HEK293 (cell line): Measurements from ENCODE around the gene HMCN1.

Source experiments
- CTCF ChIA-PET: fragments of 350-600 bp; formaldehyde crosslinking; extraction: SDS; loops from one replicate; lab custom pipeline; 2021; ENCODE audit warnings: antibody characterized with exemption; lab: Yijun Ruan, JAX
- POLR2A ChIA-PET: fragments of 300-600 bp; formaldehyde crosslinking; extraction: SDS; loops from one replicate; lab custom pipeline; 2020; ENCODE audit warnings: antibody characterized with exemption, inconsistent platforms; lab: Yijun Ruan, JAX
- H3K27ac ChIP-seq: fragments of 200-500 bp; sonication (Bioruptor generic); 2 replicates; pipeline ENCODE4 v1.5.1; 2014; ENCODE audit warnings: low read depth, low read length, control low read depth, inconsistent platforms; ENCODE audit errors: extremely low read depth
- H3K36me3 ChIP-seq, 2 experiments: fragments of 200-500 bp in 1 of 2; sonication (Bioruptor generic) in 1 of 2; 1 replicate in 1 of 2; 2 replicates in 1 of 2; pipeline ENCODE4 v1.5.1; 2014 to 2017; ENCODE audit warnings: inconsistent platforms in 2 of 2, low read length in 2 of 2; ENCODE audit not compliant: control insufficient read depth in 2 of 2, insufficient read depth in 1 of 2
- H3K4me1 ChIP-seq: fragments of 200-500 bp; sonication (Bioruptor generic); 2 replicates; pipeline ENCODE4 v1.5.1; 2014; ENCODE audit warnings: mild to moderate bottlenecking, low read length, inconsistent platforms; ENCODE audit not compliant: control insufficient read depth, insufficient read depth
- H3K4me3 ChIP-seq: 2 replicates; pipeline ENCODE4 v1.5.1; 2011; ENCODE audit warnings: low read depth, mild to moderate bottlenecking, control low read depth, low read length, moderate library complexity
- H3K9me3 ChIP-seq: fragments of 200-500 bp; sonication (Bioruptor generic); 2 replicates; pipeline ENCODE4 v1.5.1; 2014; ENCODE audit warnings: low read depth, low read length, inconsistent platforms; ENCODE audit not compliant: control insufficient read depth, insufficient read depth
- MYNN ChIP-seq: fragments of 450-650 bp; formaldehyde crosslinking; IDR thresholded peaks from 2 replicates; pipeline ENCODE4 v1.5.1; 2016; ENCODE audit warnings: missing biosample characterization, missing genetic modification characterization, borderline replicate concordance
- SCRT2 ChIP-seq: fragments of 450-650 bp; formaldehyde crosslinking; IDR thresholded peaks from 2 replicates; pipeline ENCODE4 v1.5.1; 2016; ENCODE audit warnings: missing biosample characterization, missing genetic modification characterization
- SP7 ChIP-seq: fragments of 450-650 bp; formaldehyde crosslinking; IDR thresholded peaks from 2 replicates; pipeline ENCODE4 v1.5.1; 2016; ENCODE audit warnings: missing biosample characterization, missing genetic modification characterization
- YY2 ChIP-seq: fragments of 450-650 bp; formaldehyde crosslinking; IDR thresholded peaks from 2 replicates; pipeline ENCODE4 v1.5.1; 2016; ENCODE audit warnings: missing biosample characterization, missing genetic modification characterization
- ZFP37 ChIP-seq: fragments of 450-650 bp; formaldehyde crosslinking; IDR thresholded peaks from 2 replicates; pipeline ENCODE4 v1.5.1; 2016; ENCODE audit warnings: missing biosample characterization, missing genetic modification characterization
- ZNF133 ChIP-seq: fragments of 450-650 bp; formaldehyde crosslinking; IDR thresholded peaks from 2 replicates; pipeline ENCODE4 v1.5.1; 2016; ENCODE audit warnings: missing biosample characterization, missing genetic modification characterization
- ZNF211 ChIP-seq: fragments of 450-650 bp; formaldehyde crosslinking; IDR thresholded peaks from 2 replicates; pipeline ENCODE4 v1.5.1; 2016; ENCODE audit warnings: low read depth, missing biosample characterization, missing genetic modification characterization
- ZNF24 ChIP-seq: fragments of 450-650 bp; formaldehyde crosslinking; IDR thresholded peaks from 2 replicates; pipeline ENCODE4 v1.5.1; 2016; ENCODE audit warnings: missing biosample characterization, missing genetic modification characterization
- ZNF394 ChIP-seq: fragments of 450-650 bp; formaldehyde crosslinking; IDR thresholded peaks from 2 replicates; pipeline ENCODE4 v1.5.1; 2016; ENCODE audit warnings: missing biosample characterization, missing genetic modification characterization, mild to moderate bottlenecking, moderate library complexity, borderline replicate concordance
- ZNF473 ChIP-seq: fragments of 450-650 bp; formaldehyde crosslinking; IDR thresholded peaks from 2 replicates; pipeline ENCODE4 v1.5.1; 2017; ENCODE audit warnings: missing biosample characterization, missing genetic modification characterization
- ZNF514 ChIP-seq: fragments of 450-650 bp; formaldehyde crosslinking; IDR thresholded peaks from 2 replicates; pipeline ENCODE4 v1.5.1; 2016; ENCODE audit warnings: missing biosample characterization, missing genetic modification characterization
- ZNF530 ChIP-seq: fragments of 450-650 bp; formaldehyde crosslinking; IDR thresholded peaks from 2 replicates; pipeline ENCODE4 v1.5.1; 2016; ENCODE audit warnings: low read depth, missing biosample characterization, missing genetic modification characterization
- ZNF561 ChIP-seq: fragments of 450-650 bp; IDR thresholded peaks from 2 replicates; pipeline ENCODE4 v1.5.1; 2018; ENCODE audit warnings: missing biosample characterization, missing genetic modification characterization, borderline replicate concordance
- ZNF629 ChIP-seq: fragments of 450-650 bp; formaldehyde crosslinking; IDR thresholded peaks from 2 replicates; pipeline ENCODE4 v1.5.1; 2017; ENCODE audit warnings: missing biosample characterization, missing genetic modification characterization
- ZNF701 ChIP-seq: fragments of 450-650 bp; formaldehyde crosslinking; IDR thresholded peaks from 2 replicates; pipeline ENCODE4 v1.5.1; 2016; ENCODE audit warnings: missing biosample characterization, missing genetic modification characterization
- ZNF785 ChIP-seq: fragments of 450-650 bp; formaldehyde crosslinking; IDR thresholded peaks from 2 replicates; pipeline ENCODE4 v1.5.1; 2016; ENCODE audit warnings: missing biosample characterization, missing genetic modification characterization
- TF ChIP-seq, protein P1 (sequence below): fragments of 450-650 bp; formaldehyde crosslinking; IDR thresholded peaks from 2 replicates; pipeline ENCODE4 v1.5.0; 2017; ENCODE audit warnings: missing biosample characterization, missing genetic modification characterization, borderline replicate concordance
- TF ChIP-seq, protein P2 (sequence below): fragments of 450-650 bp; formaldehyde crosslinking; IDR thresholded peaks from 2 replicates; pipeline ENCODE4 v1.5.1; 2016; ENCODE audit warnings: missing biosample characterization, missing genetic modification characterization
- TF ChIP-seq, protein P3 (sequence below): fragments of 450-650 bp; formaldehyde crosslinking; IDR thresholded peaks from 2 replicates; pipeline ENCODE4 v1.5.1; 2016; ENCODE audit warnings: missing biosample characterization, missing genetic modification characterization
- TF ChIP-seq, protein P4 (sequence below): fragments of 450-650 bp; formaldehyde crosslinking; IDR thresholded peaks from 2 replicates; pipeline ENCODE4 v1.5.1; 2016; ENCODE audit warnings: missing biosample characterization, missing genetic modification characterization
- TF ChIP-seq, protein P5 (sequence below): fragments of 450-650 bp; formaldehyde crosslinking; IDR thresholded peaks from 2 replicates; pipeline ENCODE4 v1.5.1; 2016; ENCODE audit warnings: missing biosample characterization, missing genetic modification characterization
- TF ChIP-seq, protein P6 (sequence below): fragments of 450-650 bp; formaldehyde crosslinking; IDR thresholded peaks from 2 replicates; pipeline ENCODE4 v1.5.1; 2016; ENCODE audit warnings: missing biosample characterization, missing genetic modification characterization
- TF ChIP-seq, protein P7 (sequence below): fragments of 450-650 bp; formaldehyde crosslinking; IDR thresholded peaks from 2 replicates; pipeline ENCODE4 v1.5.1; 2016; ENCODE audit warnings: missing biosample characterization, missing genetic modification characterization

The HMCN1 gene

DNA sequence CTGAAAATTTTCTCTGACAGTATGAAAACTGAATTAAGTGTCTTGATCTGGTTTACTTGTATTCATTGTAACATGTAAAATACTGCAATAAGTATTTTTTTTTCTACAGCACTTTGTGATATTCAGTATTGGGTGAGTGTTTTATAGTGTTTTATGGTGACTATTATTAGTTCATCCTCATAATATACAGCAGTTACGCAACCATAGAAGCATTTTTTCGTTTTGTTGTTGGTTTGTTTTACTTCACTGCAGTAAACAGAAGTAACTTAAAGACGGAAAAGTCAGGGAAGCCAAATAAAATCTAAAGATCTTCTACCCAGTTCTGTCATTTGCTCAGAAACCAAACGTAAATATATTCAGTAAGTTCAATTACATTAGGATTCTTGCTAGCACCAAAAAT, 390.8 kb downstream of the HMCN1 start:
- Histone ChIP-seq H3K9me3 (no peaks in the 10 kb centered on the region), H3K27ac (no peak overlapping the region), H3K36me3 (no peaks in the 10 kb centered on the region), H3K4me1 (no peaks in the 10 kb centered on the region), H3K4me3 (no peak overlapping the region)
- CTCF ChIA-PET, result no interaction called here
- POLR2A ChIA-PET, result no interaction called here
- TF ChIP-seq SP7 (tag by site-specific recombination), result no peak
- TF ChIP-seq ZNF561 (tag by site-specific recombination), result no peak
- TF ChIP-seq, protein P1, sequence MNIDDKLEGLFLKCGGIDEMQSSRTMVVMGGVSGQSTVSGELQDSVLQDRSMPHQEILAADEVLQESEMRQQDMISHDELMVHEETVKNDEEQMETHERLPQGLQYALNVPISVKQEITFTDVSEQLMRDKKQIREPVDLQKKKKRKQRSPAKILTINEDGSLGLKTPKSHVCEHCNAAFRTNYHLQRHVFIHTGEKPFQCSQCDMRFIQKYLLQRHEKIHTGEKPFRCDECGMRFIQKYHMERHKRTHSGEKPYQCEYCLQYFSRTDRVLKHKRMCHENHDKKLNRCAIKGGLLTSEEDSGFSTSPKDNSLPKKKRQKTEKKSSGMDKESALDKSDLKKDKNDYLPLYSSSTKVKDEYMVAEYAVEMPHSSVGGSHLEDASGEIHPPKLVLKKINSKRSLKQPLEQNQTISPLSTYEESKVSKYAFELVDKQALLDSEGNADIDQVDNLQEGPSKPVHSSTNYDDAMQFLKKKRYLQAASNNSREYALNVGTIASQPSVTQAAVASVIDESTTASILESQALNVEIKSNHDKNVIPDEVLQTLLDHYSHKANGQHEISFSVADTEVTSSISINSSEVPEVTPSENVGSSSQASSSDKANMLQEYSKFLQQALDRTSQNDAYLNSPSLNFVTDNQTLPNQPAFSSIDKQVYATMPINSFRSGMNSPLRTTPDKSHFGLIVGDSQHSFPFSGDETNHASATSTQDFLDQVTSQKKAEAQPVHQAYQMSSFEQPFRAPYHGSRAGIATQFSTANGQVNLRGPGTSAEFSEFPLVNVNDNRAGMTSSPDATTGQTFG (tag by site-specific recombination), result no peak
- TF ChIP-seq, protein P2, sequence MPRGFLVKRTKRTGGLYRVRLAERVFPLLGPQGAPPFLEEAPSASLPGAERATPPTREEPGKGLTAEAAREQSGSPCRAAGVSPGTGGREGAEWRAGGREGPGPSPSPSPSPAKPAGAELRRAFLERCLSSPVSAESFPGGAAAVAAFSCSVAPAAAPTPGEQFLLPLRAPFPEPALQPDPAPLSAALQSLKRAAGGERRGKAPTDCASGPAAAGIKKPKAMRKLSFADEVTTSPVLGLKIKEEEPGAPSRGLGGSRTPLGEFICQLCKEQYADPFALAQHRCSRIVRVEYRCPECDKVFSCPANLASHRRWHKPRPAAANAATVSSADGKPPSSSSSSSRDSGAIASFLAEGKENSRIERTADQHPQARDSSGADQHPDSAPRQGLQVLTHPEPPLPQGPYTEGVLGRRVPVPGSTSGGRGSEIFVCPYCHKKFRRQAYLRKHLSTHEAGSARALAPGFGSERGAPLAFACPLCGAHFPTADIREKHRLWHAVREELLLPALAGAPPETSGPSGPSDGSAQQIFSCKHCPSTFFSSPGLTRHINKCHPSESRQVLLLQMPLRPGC, result no peak
- TF ChIP-seq, all 188 proteins: peak for 0

DNA sequence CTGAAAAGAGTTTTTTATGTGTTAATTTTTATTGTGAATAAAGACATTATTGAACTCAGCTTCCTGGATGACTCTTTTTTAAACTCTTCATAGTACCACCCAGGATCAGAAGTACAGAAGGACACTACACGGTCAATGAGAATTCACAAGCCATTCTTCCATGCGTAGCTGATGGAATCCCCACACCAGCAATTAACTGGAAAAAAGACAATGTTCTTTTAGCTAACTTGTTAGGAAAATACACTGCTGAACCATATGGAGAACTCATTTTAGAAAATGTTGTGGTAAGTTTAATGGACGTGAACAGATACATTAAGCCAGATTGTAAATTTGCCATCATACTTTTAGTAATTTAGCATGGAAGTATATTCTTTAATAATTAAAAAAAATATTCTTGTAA, 391.3 kb downstream of the HMCN1 start:
- no peaks in the 10 kb centered on the region for H3K9me3 ChIP-seq
- H3K27ac ChIP-seq, result no peak overlapping the region
- H3K36me3 ChIP-seq, result no peaks in the 10 kb centered on the region
- H3K4me3 ChIP-seq, result no peak overlapping the region
- CTCF ChIA-PET, result no interaction called here
- POLR2A ChIA-PET, result no interaction called here
- no peaks in the 10 kb centered on the region for H3K4me1 ChIP-seq
- TF ChIP-seq, protein P3, sequence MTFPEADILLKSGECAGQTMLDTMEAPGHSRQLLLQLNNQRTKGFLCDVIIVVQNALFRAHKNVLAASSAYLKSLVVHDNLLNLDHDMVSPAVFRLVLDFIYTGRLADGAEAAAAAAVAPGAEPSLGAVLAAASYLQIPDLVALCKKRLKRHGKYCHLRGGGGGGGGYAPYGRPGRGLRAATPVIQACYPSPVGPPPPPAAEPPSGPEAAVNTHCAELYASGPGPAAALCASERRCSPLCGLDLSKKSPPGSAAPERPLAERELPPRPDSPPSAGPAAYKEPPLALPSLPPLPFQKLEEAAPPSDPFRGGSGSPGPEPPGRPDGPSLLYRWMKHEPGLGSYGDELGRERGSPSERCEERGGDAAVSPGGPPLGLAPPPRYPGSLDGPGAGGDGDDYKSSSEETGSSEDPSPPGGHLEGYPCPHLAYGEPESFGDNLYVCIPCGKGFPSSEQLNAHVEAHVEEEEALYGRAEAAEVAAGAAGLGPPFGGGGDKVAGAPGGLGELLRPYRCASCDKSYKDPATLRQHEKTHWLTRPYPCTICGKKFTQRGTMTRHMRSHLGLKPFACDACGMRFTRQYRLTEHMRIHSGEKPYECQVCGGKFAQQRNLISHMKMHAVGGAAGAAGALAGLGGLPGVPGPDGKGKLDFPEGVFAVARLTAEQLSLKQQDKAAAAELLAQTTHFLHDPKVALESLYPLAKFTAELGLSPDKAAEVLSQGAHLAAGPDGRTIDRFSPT (tag by site-specific recombination), result no peak
- TF ChIP-seq ZFP37 (tag by site-specific recombination) (no peak), ZNF211 (tag by site-specific recombination) (no peak), ZNF530 (tag by site-specific recombination) (no peak), ZNF785 (tag by site-specific recombination) (no peak), ZNF629 (tag by site-specific recombination) (no peak), MYNN (tag by site-specific recombination) (no peak), ZNF394 (tag by site-specific recombination) (no peak), ZNF24 (tag by site-specific recombination) (no peak), ZNF701 (no peak), YY2 (tag by site-specific recombination) (no peak), SCRT2 (no peak), ZNF133 (tag by site-specific recombination) (no peak), ZNF473 (tag by site-specific recombination) (no peak), ZNF514 (tag by site-specific recombination) (no peak)
- TF ChIP-seq, protein P4, sequence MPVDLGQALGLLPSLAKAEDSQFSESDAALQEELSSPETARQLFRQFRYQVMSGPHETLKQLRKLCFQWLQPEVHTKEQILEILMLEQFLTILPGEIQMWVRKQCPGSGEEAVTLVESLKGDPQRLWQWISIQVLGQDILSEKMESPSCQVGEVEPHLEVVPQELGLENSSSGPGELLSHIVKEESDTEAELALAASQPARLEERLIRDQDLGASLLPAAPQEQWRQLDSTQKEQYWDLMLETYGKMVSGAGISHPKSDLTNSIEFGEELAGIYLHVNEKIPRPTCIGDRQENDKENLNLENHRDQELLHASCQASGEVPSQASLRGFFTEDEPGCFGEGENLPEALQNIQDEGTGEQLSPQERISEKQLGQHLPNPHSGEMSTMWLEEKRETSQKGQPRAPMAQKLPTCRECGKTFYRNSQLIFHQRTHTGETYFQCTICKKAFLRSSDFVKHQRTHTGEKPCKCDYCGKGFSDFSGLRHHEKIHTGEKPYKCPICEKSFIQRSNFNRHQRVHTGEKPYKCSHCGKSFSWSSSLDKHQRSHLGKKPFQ (tag by site-specific recombination), result no peak
- TF ChIP-seq, protein P5, sequence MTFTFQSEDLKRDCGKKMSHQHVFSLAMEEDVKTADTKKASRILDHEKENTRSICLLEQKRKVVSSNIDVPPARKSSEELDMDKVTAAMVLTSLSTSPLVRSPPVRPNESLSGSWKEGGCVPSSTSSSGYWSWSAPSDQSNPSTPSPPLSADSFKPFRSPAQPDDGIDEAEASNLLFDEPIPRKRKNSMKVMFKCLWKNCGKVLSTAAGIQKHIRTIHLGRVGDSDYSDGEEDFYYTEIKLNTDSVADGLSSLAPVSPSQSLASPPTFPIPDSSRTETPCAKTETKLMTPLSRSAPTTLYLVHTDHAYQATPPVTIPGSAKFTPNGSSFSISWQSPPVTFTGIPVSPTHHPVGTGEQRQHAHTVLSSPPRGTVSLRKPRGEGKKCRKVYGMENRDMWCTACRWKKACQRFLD (tag by site-specific recombination), result no peak
- TF ChIP-seq, protein P6, sequence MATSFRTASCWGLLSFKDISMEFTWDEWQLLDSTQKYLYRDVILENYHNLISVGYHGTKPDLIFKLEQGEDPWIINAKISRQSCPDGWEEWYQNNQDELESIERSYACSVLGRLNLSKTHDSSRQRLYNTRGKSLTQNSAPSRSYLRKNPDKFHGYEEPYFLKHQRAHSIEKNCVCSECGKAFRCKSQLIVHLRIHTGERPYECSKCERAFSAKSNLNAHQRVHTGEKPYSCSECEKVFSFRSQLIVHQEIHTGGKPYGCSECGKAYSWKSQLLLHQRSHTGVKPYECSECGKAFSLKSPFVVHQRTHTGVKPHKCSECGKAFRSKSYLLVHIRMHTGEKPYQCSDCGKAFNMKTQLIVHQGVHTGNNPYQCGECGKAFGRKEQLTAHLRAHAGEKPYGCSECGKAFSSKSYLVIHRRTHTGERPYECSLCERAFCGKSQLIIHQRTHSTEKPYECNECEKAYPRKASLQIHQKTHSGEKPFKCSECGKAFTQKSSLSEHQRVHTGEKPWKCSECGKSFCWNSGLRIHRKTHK (tag by site-specific recombination), result no peak
- TF ChIP-seq, protein P7, sequence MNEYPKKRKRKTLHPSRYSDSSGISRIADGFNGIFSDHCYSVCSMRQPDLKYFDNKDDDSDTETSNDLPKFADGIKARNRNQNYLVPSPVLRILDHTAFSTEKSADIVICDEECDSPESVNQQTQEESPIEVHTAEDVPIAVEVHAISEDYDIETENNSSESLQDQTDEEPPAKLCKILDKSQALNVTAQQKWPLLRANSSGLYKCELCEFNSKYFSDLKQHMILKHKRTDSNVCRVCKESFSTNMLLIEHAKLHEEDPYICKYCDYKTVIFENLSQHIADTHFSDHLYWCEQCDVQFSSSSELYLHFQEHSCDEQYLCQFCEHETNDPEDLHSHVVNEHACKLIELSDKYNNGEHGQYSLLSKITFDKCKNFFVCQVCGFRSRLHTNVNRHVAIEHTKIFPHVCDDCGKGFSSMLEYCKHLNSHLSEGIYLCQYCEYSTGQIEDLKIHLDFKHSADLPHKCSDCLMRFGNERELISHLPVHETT, result no peak
